Peyer's patch (tissue), 4 donors: ENCODE data around the gene RNU5B-1. TPM values are rescaled to one million over a fixed set of nuclear protein-coding genes. Genes with fewer than 3 reads are reported as not detected.

Source experiments
- DNase-seq, 3 donors: peaks; one replicate each; pipeline ENCODE4 v3.0.0-alpha.2; 2017 to 2019
- H3K27ac ChIP-seq, 4 donors: fragments of 200-600 bp; sonication (generic); one replicate each; pipeline ENCODE4 v1.5.1; 2016 to 2019
- H3K27me3 ChIP-seq, 2 donors: fragments of 200-600 bp; sonication (generic); one replicate each; pipeline ENCODE4 v1.5.1; 2019
- H3K36me3 ChIP-seq, 3 donors: fragments of 200-600 bp; sonication (generic); one replicate each; pipeline ENCODE4 v1.5.1; 2016 to 2019
- H3K4me1 ChIP-seq, 4 donors: fragments of 200-600 bp; sonication (generic); one replicate each; pipeline ENCODE4 v1.5.1; 2016 to 2019
- H3K4me3 ChIP-seq, 4 donors: fragments of 200-600 bp; sonication (generic); 1 replicate in 3 of 4; 2 replicates in 1 of 4; pipeline ENCODE4 v1.5.1; 2016 to 2019; ENCODE audit warnings: mild to moderate bottlenecking in 1 of 4
- H3K9me3 ChIP-seq, 4 donors: fragments of 200-600 bp; sonication (generic); one replicate each; pipeline ENCODE4 v1.5.1; 2016 to 2019; ENCODE audit warnings: mild to moderate bottlenecking in 1 of 4
- CTCF ChIP-seq, 6 experiments: fragments of 450-650 bp in 4 of 6; fragments of 200-600 bp in 2 of 6; sonication (generic) in 1 of 6; IDR thresholded peaks; one replicate each; pipeline ENCODE4 v1.5.1; 2017 to 2019; ENCODE audit warnings: antibody characterized with exemption in 6 of 6, mild to moderate bottlenecking in 3 of 6, moderate library complexity in 1 of 6
- POLR2A ChIP-seq, 2 donors: fragments of 450-650 bp; IDR thresholded peaks; one replicate each; pipeline ENCODE4 v1.5.1; 2017; ENCODE audit warnings: antibody characterized with exemption in 2 of 2, mild to moderate bottlenecking in 2 of 2, moderate library complexity in 2 of 2
- total RNA-seq, 4 donors: library from RNA; depleted of rRNA; stranded (reverse); fragments of >200 nt; gene quantifications; one replicate each; pipeline ENCODE4 v1.1.0, GENCODE V29; 2016

RNU5B-1 gene
- total RNA-seq, 4 donors from 2014 or later, result not detected

- no peak for TF ChIP-seq POLR2A (IDR thresholded peaks at IDR 0.05)
- TF ChIP-seq CTCF (IDR thresholded peaks at IDR 0.05), result no peak
- no peak for DNase-seq
Observed at GRCh38 chr15:65329984-65330735, 25.7 kb downstream of the RNU5B-1 start.

GRCh38 chr15:65330934-65331645 lies 26.6 kb downstream of the RNU5B-1 start:
- no peaks in the 10 kb centered on the region for H3K27me3 ChIP-seq
- H3K27ac ChIP-seq, result no peak overlapping the region
- no peaks in the 10 kb centered on the region for H3K36me3 ChIP-seq
- no peak for DNase-seq
- H3K4me3 ChIP-seq, result no peak overlapping the region
- no peaks in the 10 kb centered on the region for H3K9me3 ChIP-seq
- no peak for TF ChIP-seq CTCF (IDR thresholded peaks at IDR 0.05)
- TF ChIP-seq POLR2A (IDR thresholded peaks at IDR 0.05), result no peak
- H3K4me1 ChIP-seq, result no peaks in the 10 kb centered on the region

More at GRCh38 chr15:65329984-65330735, 25.7 kb downstream of the RNU5B-1 start:
- Histone ChIP-seq H3K27me3 (no peaks in the 10 kb centered on the region), H3K4me3 (no peak overlapping the region), H3K4me1 (no peaks in the 10 kb centered on the region), H3K27ac (no peak overlapping the region), H3K9me3 (no peaks in the 10 kb centered on the region), H3K36me3 (no peaks in the 10 kb centered on the region)

GRCh38 chr15:65331811-65332210 lies 27.3 kb downstream of the RNU5B-1 start:
- Histone ChIP-seq H3K36me3 (no peaks in the 10 kb centered on the region), H3K27ac (no peak overlapping the region), H3K4me3 (no peak overlapping the region), H3K9me3 (no peaks in the 10 kb centered on the region), H3K4me1 (no peaks in the 10 kb centered on the region), H3K27me3 (no peaks in the 10 kb centered on the region)
- TF ChIP-seq CTCF (IDR thresholded peaks at IDR 0.05) (no peak), POLR2A (IDR thresholded peaks at IDR 0.05) (no peak)
- DNase-seq, result no peak

- H3K27ac ChIP-seq, result no peak overlapping the region
- no peaks in the 10 kb centered on the region for H3K36me3 ChIP-seq
Observed at GRCh38 chr15:65332391-65333147, 28.1 kb downstream of the RNU5B-1 start.

More at GRCh38 chr15:65332391-65333147, 28.1 kb downstream of the RNU5B-1 start:
- DNase-seq, result no peak
- Histone ChIP-seq H3K9me3 (no peaks in the 10 kb centered on the region), H3K4me3 (no peak overlapping the region), H3K27me3 (no peaks in the 10 kb centered on the region), H3K4me1 (no peaks in the 10 kb centered on the region)
- no peak for TF ChIP-seq CTCF (IDR thresholded peaks at IDR 0.05)
- no peak for TF ChIP-seq POLR2A (IDR thresholded peaks at IDR 0.05)
